Ovary (tissue), 9 donors: ENCODE measurements around the gene TRAF2. TPM values are rescaled to one million over a fixed set of nuclear protein-coding genes. Genes with fewer than 3 reads are reported as not detected.

Experiments used
- DNase-seq, 5 donors: peaks; one replicate each; pipeline ENCODE4 v3.0.0-alpha.2; 2019 to 2020
- H3K27ac ChIP-seq, 2 donors: fragments of 200-600 bp; one replicate each; pipeline versions ENCODE4 v1.5.1 to v1.8.0; 2019 to 2022
- H3K27me3 ChIP-seq: fragments of 200-600 bp; one replicate; pipeline ENCODE4 v1.8.0; 2022
- H3K36me3 ChIP-seq: fragments of 200-600 bp; sonication (generic); one replicate; pipeline ENCODE4 v1.5.1; 2019
- H3K4me1 ChIP-seq: one replicate; pipeline ENCODE4 v1.8.1; 2013; ENCODE audit warnings: mild to moderate bottlenecking, moderate library complexity; ENCODE audit not compliant: insufficient read depth
- H3K4me3 ChIP-seq: fragments of 200-600 bp; sonication (generic); one replicate; pipeline ENCODE4 v1.5.1; 2017
- H3K9me3 ChIP-seq, 2 donors: fragments of 200-600 bp in 1 of 2; sonication (generic) in 1 of 2; one replicate each; pipeline versions ENCODE4 v1.5.1 to v1.8.1; 2013 to 2019; ENCODE audit warnings: mild to moderate bottlenecking in 1 of 2, moderate library complexity in 1 of 2
- EP300 ChIP-seq: sonication (generic); formaldehyde crosslinking; IDR thresholded peaks from one replicate; pipeline ENCODE4 v1.6.1; 2017; ENCODE audit warnings: antibody characterized with exemption
- POLR2A ChIP-seq: fragments of 450-650 bp; IDR thresholded peaks from one replicate; pipeline ENCODE4 v1.6.1; 2017; ENCODE audit warnings: antibody characterized with exemption, mild to moderate bottlenecking, moderate library complexity
- WGBS, 3 donors: extraction: QIAGEN DNeasy Blood & Tissue Kit in 1 of 3; methylation state at CpG; one replicate each; pipeline versions ENCODE4 v1.1.5 to v1.1.7; 2013 to 2017; 5-methylcytosine and 5-hydroxymethylcytosine counted together
- intact Hi-C, 4 donors: fragments of 100-400 bp; cut with DNase I; formaldehyde crosslinking; loops; one replicate each; pipeline versions ENCODE4 v1.11.0 to v1.15.1; 2022 to 2023
- polyA plus RNA-seq, 2 donors: library from polyadenylated mRNA; stranded (reverse); fragments of 200-250 nt in 1 of 2; fragments of 350-450 nt in 1 of 2; fragmentation: Illumina TruSeq in 1 of 2; extraction: RNeasy Lipid Tissue Mini Kit (QIAGEN cat#74804) in 1 of 2; gene quantifications; one replicate each; pipeline ENCODE4 v1.2.3, GENCODE V29; 2013 to 2014
- total RNA-seq, 7 donors: library from RNA; depleted of rRNA in 2 of 7; stranded (reverse); fragments of >200 nt in 2 of 7; fragmentation: NEBNext Ultra II Directional in 3 of 7; extraction: Animal tissue kit (Norgen Biotek cat#: 25700) in 3 of 7; gene quantifications; one replicate each; pipeline versions ENCODE4 v1.1.0 to v1.2.4, GENCODE V29; 2016 to 2023
- TF ChIP-seq, protein P1 (sequence below), 3 donors: fragments of 450-650 bp in 2 of 3; fragments of 200-600 bp in 1 of 3; IDR thresholded peaks; one replicate each; pipeline versions ENCODE4 v1.5.1 to v1.8.0; 2016 to 2022; ENCODE audit warnings: antibody characterized with exemption in 3 of 3, mild to moderate bottlenecking in 1 of 3
- donor health status: DM: no; HTN: no; CAD: no; lungs with moderate emphysema.
- donor health status: DM: no; HTN: no; CAD: no.
- donor health status: Bipolar disorder and iron deficiency.
- donor health status: DM: yes; HTN: yes; CAD: no.
- donor health status: DM: no; HTN: no; CAD: no.
- donor health status: DM: yes; HTN: yes; CAD: no.

Gene TRAF2
- total and polyA plus RNA-seq, 9 donors, result 0.83 to 11.9 (median 9.7) TPM

DNA sequence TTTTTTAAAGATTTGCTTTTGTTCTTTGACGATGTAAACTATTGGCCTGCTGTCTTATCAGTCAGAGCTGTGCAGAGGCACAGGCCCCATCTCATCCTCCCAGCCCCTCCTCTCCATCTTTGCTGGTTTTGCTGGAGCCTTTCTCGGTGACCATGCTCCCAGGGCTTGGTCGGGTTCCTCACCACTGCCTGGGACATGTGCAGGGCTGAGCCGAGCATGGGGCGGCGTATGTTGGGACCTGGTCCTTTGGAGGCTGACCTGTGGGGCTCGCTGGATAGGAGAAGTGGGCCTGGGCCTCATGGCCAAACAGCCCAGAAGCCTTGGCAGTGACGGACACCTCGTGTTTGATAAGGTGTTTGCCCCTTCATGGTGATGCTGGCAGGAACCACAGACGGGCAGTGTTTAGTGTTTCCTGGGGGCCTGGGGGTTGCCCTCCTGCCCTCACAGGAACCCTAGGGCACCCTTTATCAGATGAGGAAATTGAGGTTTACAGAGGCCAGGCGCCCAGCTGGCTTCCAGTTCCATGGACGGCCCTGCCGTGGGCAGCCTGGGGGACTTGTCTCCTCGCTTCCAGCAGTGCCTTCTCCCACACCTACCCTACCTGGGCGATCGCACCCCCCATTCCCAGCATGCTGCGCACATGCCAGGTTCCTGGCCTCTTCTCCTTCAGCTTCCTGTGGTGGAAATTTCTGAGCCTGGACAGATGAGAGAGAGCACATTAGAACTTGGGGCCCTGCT is 27.6 kb downstream of the TRAF2 start:
- DNase-seq, result no peak
- TF ChIP-seq EP300 (no peak), POLR2A (no peak)
- TF ChIP-seq, protein P1, sequence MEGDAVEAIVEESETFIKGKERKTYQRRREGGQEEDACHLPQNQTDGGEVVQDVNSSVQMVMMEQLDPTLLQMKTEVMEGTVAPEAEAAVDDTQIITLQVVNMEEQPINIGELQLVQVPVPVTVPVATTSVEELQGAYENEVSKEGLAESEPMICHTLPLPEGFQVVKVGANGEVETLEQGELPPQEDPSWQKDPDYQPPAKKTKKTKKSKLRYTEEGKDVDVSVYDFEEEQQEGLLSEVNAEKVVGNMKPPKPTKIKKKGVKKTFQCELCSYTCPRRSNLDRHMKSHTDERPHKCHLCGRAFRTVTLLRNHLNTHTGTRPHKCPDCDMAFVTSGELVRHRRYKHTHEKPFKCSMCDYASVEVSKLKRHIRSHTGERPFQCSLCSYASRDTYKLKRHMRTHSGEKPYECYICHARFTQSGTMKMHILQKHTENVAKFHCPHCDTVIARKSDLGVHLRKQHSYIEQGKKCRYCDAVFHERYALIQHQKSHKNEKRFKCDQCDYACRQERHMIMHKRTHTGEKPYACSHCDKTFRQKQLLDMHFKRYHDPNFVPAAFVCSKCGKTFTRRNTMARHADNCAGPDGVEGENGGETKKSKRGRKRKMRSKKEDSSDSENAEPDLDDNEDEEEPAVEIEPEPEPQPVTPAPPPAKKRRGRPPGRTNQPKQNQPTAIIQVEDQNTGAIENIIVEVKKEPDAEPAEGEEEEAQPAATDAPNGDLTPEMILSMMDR (IDR thresholded peaks at IDR 0.05), result no peak
- no peak overlapping the region for H3K4me3 ChIP-seq
- H3K9me3 ChIP-seq, result no peaks in the 10 kb centered on the region
- no peak overlapping the region for H3K27ac ChIP-seq
- H3K4me1 ChIP-seq, result no peaks in the 10 kb centered on the region
- H3K27me3 ChIP-seq, result no peaks in the 10 kb centered on the region
- H3K36me3 ChIP-seq, result no peaks in the 10 kb centered on the region
- intact Hi-C loops, result no loop called here
- 89 to 91% (median 89%) methylated on average over 17 of the region's 17 CpGs for WGBS, 3 donors

DNA sequence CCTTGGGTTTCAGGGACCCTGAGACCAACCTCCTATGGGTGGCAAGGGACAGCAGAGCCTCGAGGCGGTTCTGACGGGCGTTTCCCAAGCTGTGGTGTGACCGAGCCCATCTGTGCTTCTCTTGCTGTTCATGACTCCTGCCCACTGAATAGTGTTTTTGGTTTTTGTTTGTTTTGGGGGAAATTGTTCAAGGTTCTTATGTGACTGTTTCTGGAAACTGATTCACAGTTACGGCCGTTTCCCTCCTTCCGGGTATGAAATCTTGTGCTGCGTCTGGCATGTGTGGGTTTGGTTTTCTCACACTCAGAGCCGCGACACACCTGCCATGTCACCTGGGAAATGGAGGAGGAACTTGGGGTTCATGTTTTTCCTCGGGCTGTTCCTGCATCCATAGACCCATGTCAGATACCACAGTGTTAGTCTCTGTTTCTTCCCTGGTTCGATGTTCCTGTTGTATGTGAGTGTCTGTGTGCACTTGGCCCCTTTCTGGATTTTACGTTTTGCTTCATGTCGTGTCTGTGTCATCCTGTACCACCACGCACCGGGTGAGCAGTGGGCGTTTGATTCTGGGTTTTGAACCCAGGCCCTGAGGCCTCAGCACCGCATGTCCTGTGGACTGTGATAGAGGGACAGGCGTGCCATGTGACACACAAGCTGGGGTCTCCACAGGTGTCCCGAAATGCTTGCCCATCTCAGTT is 29.5 kb downstream of the TRAF2 start:
- no peaks in the 10 kb centered on the region for H3K9me3 ChIP-seq
- no peak for DNase-seq
- no peak overlapping the region for H3K4me3 ChIP-seq
- intact Hi-C loops, result no loop called here
- H3K4me1 ChIP-seq, result no peaks in the 10 kb centered on the region
- TF ChIP-seq, protein P1 (IDR thresholded peaks at IDR 0.05), result no peak
- TF ChIP-seq EP300 (no peak), POLR2A (no peak)
- no peaks in the 10 kb centered on the region for H3K36me3 ChIP-seq
- no peak overlapping the region for H3K27ac ChIP-seq
- H3K27me3 ChIP-seq, result no peaks in the 10 kb centered on the region
- WGBS, 3 donors, result 84 to 87% (median 86%) methylated on average over 21 of the region's 21 CpGs

DNA sequence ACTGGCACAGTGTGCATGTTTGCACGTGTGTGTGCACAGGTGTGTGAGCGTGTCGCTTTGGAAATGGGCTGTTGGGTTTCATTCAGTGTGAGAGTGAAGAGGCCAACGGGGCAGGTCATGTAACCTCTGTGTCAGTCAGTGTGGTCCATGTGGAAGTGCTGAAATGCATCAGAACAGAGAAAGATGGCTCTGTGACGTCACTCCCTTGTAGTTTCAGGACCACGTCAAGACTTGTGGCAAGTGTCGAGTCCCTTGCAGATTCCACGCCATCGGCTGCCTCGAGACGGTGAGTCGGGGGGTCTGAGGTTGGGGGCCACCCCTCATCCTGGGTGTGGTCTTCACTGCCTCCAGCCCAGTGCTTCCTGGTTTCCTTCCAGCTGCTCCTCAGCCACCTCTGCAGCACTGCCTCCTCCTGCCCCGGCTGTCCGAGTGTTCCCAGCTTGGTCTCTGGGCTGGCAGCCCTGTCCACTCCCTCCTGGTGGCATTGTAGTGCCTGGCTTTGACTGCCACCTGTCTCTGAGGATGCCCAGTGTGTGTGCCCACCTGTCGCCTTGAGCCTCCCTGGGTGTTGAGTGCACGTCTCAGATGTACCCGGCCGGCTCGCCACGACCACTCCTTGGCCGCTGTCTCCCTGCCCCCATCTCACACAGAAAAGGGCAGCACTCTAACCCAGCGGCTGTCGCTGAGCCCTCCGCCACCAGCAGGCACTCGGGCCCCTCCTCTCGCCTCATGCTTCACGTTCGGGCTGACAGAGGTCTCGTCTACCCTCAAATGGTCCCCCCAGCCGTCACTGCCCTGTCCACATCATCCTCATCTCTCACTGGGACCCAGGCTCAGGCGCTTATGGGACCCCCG is 30.2 kb downstream of the TRAF2 start:
- no peak for DNase-seq
- intact Hi-C loops, result no loop called here
- no peaks in the 10 kb centered on the region for H3K27me3 ChIP-seq
- no peak for TF ChIP-seq EP300
- TF ChIP-seq, protein P1 (IDR thresholded peaks at IDR 0.05), result no peak
- no peak overlapping the region for H3K4me3 ChIP-seq
- H3K4me1 ChIP-seq, result no peaks in the 10 kb centered on the region
- H3K36me3 ChIP-seq, result no peaks in the 10 kb centered on the region
- WGBS, 3 donors, result 89 to 91% (median 90%) methylated on average over 32 of the region's 32 CpGs
- no peak overlapping the region for H3K27ac ChIP-seq
- no peaks in the 10 kb centered on the region for H3K9me3 ChIP-seq

DNA sequence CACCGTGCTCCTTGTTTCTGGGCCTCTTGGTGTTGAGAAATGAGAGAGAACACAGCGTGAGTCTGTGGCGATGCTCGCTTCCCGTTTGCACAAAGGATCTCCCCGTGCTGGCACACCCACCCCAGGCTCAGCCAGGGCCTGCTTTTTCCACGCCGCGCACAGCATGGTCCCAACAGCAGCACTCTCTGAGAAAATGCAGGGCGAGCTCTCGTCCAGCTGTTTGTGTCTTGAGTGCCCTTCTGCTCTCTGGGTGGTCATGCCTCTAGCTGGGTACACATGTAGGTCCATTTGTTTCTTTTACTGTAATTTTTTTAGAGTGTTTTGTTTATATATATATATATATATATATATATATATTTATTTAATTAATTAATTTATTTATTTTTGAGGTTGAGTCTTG is 31.6 kb downstream of the TRAF2 start:
- H3K36me3 ChIP-seq, result no peaks in the 10 kb centered on the region
- DNase-seq, result no peak
- no peak overlapping the region for H3K4me3 ChIP-seq
- no peak overlapping the region for H3K27ac ChIP-seq
- no peaks in the 10 kb centered on the region for H3K4me1 ChIP-seq
- TF ChIP-seq, protein P1 (IDR thresholded peaks at IDR 0.05), result no peak
- no peak for TF ChIP-seq EP300
- intact Hi-C loops, result no loop called here
- H3K9me3 ChIP-seq, result no peaks in the 10 kb centered on the region
- 82 to 88% (median 84%) methylated on average over 11 of the region's 11 CpGs for WGBS, 3 donors
- no peaks in the 10 kb centered on the region for H3K27me3 ChIP-seq
